ENCODE data around the gene SPSB1.

The SPSB1 gene

DNA sequence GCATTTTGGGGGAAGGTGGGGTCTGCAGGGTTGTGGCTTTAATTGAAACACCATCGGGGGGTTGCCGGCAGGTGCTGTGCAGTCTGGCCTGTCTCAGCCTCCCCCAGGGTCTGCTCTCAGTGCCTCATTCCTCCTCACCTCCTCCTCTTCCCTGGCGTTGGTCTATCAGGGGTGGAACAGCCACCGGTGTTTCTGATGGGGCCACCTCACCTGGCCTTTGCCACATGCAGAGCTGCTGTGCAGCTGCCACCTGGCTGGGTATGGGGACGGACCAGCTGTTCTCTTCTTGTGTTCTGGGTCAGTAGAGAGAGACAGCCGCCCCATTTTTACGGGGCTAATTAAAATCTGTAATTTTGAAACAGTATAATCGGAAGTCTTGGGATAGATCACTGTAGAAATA, 53.9 kb downstream of the SPSB1 start:
- no peak for TF ChIP-seq SIN3A (IDR thresholded peaks at IDR 0.05; ENCODE audit: borderline replicate concordance, insufficient read depth, low read length)
- TF ChIP-seq FOXP2 (optimal IDR thresholded peaks at IDR 0.05; ENCODE audit: borderline replicate concordance, extremely low read depth, extremely low read length, insufficient read depth), result no peak
- no peak for TF ChIP-seq TAF1 (IDR thresholded peaks at IDR 0.05; ENCODE audit: borderline replicate concordance, insufficient read depth, low read length)

DNA sequence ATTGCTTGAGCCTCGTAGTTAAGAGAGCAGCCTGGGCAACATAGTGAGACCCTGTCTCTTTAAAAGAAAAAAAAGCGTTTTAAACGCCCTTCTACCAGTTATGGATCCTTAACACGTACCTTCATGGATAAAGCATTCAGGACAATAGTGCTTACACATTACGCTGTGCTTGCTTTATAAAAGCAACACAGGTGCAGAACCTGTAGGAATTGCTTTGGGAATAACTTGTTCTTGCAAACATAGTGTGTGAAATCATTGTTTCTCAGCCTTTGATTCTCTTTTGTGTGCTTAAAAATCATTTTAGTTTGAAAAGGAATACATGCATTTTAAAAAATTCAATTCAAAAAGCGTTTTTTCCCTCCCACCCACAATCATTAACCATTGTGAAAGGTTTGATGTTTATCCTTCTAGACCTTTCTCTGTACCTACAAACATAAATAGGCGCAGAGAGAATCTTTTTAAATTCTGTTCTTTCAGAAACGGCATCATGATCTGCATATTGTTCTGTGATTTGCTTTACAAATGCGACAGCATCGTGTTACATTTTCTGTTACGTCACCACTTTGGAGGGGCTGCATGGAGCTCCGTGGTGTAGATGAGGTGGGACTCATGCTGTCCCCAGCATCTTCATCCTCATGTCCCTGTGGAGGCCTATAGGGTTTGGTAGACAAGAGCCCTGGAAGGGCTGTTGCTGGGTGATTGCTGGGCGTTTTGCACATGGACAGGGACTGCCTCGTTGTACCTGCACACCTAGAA, 54.6 kb downstream of the SPSB1 start:
- no peak for TF ChIP-seq TAF1 (IDR thresholded peaks at IDR 0.05; ENCODE audit: borderline replicate concordance, insufficient read depth, low read length)
- TF ChIP-seq POLR2AphosphoS5 (IDR thresholded peaks at IDR 0.05; ENCODE audit: low read depth, low read length), result no peak
- TF ChIP-seq, protein P1, sequence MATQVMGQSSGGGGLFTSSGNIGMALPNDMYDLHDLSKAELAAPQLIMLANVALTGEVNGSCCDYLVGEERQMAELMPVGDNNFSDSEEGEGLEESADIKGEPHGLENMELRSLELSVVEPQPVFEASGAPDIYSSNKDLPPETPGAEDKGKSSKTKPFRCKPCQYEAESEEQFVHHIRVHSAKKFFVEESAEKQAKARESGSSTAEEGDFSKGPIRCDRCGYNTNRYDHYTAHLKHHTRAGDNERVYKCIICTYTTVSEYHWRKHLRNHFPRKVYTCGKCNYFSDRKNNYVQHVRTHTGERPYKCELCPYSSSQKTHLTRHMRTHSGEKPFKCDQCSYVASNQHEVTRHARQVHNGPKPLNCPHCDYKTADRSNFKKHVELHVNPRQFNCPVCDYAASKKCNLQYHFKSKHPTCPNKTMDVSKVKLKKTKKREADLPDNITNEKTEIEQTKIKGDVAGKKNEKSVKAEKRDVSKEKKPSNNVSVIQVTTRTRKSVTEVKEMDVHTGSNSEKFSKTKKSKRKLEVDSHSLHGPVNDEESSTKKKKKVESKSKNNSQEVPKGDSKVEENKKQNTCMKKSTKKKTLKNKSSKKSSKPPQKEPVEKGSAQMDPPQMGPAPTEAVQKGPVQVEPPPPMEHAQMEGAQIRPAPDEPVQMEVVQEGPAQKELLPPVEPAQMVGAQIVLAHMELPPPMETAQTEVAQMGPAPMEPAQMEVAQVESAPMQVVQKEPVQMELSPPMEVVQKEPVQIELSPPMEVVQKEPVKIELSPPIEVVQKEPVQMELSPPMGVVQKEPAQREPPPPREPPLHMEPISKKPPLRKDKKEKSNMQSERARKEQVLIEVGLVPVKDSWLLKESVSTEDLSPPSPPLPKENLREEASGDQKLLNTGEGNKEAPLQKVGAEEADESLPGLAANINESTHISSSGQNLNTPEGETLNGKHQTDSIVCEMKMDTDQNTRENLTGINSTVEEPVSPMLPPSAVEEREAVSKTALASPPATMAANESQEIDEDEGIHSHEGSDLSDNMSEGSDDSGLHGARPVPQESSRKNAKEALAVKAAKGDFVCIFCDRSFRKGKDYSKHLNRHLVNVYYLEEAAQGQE (IDR thresholded peaks at IDR 0.05; ENCODE audit: insufficient read depth in 1 of 2, low read depth in 2 of 2, low read length in 2 of 2), result no peak
- no peak for TF ChIP-seq FOXP2 (optimal IDR thresholded peaks at IDR 0.05; ENCODE audit: borderline replicate concordance, extremely low read depth, extremely low read length, insufficient read depth)
- TF ChIP-seq SIN3A (IDR thresholded peaks at IDR 0.05; ENCODE audit: borderline replicate concordance, insufficient read depth, low read length), result no peak

DNA sequence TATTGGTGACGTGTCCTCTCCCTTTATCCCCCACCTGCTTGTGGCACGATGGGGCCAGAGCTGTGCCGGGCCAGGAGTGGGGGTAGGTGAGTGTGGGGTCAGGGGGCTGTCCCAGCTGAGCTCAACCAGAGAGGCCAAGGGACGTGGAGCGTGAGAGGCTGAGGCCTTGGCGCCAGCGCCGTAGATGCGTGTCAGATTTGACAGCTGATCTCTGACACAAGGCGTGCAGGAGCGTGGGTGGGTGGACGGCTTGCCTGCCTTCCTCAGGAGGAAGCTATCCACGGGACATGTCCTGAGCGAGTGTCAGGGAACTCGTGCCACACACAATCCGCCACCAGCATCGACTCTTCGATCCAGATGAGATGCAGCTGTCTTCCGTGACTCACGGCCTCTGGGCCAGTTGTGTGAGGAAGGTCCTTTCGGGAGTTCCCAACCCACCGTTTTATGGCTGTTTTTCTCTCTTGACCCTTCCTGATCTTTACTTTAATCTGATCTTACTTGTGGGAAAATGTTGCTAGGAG, 56.7 kb downstream of the SPSB1 start:
- TF ChIP-seq TAF1 (IDR thresholded peaks at IDR 0.05; ENCODE audit: borderline replicate concordance, insufficient read depth, low read length) (no peak), POLR2AphosphoS5 (IDR thresholded peaks at IDR 0.05; ENCODE audit: low read depth, low read length) (no peak), SIN3A (IDR thresholded peaks at IDR 0.05; ENCODE audit: borderline replicate concordance, insufficient read depth, low read length) (no peak)

DNA sequence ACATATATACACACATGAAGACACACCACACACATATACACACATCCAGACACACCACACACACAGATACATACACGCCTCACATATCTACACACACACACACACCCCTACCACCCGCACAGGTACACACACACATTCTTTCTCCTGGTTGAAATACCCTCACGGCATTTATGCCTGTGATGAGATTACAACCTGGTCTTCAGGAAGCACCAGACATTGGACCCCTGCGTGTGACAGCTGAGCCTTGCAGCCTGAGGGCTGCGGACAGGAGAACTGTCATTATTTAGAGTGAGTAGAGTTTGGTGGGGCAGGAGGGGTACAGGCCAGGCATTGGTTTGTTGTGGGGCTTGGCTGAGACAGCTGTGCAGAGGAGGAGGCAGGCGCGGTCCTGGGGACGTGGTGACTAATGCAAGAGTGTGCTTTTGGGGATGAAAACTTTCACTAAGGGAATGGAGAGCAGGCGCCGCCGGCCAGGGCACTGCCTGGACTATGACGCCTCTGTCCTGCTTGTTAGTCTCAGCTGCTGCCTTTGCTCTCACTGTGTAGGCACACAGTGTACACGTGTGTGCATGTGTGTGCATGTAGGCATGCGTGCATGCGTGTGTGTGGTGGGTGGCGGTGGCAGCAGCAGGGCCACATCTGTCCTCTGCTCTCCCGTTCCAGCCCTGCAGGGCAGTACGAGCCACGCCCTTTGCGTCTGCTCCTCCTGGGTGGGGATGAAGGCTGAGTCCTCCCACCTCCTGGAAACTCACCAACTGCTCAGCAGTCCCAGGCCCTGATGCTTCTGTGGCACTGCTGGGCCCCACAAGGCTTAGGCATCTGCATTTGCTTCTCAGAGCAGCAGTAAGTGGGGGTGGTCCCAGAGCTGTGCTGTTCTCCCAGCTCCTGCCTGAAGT, 57.6 kb downstream of the SPSB1 start:
- TF ChIP-seq TAF1 (IDR thresholded peaks at IDR 0.05; ENCODE audit: borderline replicate concordance, insufficient read depth, low read length) (no peak), SIN3A (IDR thresholded peaks at IDR 0.05; ENCODE audit: borderline replicate concordance, insufficient read depth, low read length) (no peak)

DNA sequence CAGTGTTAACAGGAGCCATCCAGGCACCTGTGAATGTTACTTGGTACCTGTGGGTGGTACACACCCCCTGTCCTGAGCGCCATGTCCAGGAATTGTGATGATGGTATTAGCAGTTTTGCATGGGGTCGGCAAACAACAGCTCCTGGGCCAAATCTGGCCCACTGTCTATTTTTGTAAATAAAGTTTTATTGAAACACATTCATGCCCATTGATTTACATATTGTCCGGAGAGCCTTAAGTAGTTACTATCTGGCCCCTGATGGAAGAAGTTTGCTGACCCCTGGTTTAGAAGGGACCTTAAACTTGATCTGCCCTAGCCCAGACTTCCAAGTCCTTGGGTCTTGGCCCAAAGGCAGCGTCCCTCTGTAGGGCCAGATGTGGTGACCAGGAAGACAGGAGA, 58.3 kb downstream of the SPSB1 start:
- TF ChIP-seq SIN3A (IDR thresholded peaks at IDR 0.05; ENCODE audit: borderline replicate concordance, insufficient read depth, low read length) (no peak), TAF1 (IDR thresholded peaks at IDR 0.05; ENCODE audit: borderline replicate concordance, insufficient read depth, low read length) (no peak), FOXP2 (optimal IDR thresholded peaks at IDR 0.05; ENCODE audit: borderline replicate concordance, extremely low read depth, extremely low read length, insufficient read depth) (no peak), POLR2AphosphoS5 (IDR thresholded peaks at IDR 0.05; ENCODE audit: low read depth, low read length) (no peak)
- TF ChIP-seq, protein P1 (IDR thresholded peaks at IDR 0.05; ENCODE audit: insufficient read depth in 1 of 2, low read depth in 2 of 2, low read length in 2 of 2), result no peak

DNA sequence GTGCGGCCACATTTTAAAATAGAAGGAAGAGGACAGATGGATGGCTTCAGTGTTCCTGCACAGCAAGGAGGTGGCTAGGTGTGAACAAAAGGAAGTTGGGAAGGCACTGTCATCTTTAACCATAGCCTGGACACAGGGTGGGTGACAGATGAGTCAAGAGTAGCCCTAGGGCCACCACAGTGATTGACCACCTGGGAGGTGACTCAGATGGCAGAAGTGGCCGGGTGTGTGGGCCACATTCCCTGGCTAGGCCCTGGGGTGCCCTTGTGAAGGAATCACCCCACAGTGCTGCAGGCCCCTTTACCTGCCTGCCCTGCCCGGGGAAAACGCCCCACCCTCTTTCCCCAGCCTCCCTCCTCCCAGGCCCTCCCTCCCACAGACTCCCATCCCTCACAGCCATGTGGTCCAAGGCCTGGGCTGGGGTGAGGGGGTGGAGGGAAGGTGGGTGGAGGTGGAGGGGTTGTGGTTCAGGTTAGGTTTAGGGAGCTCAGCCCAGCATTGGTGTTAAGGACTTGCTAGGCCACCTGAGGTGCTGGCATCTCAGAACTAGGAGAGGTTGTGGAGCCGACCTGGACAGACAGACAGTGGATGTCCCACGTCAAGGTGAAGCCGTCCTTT, 59.1 kb downstream of the SPSB1 start:
- TF ChIP-seq TAF1 (IDR thresholded peaks at IDR 0.05; ENCODE audit: borderline replicate concordance, insufficient read depth, low read length), result no peak
- no peak for TF ChIP-seq POLR2AphosphoS5 (IDR thresholded peaks at IDR 0.05; ENCODE audit: low read depth, low read length)
- no peak for TF ChIP-seq SIN3A (IDR thresholded peaks at IDR 0.05; ENCODE audit: borderline replicate concordance, insufficient read depth, low read length)
- no peak for TF ChIP-seq FOXP2 (optimal IDR thresholded peaks at IDR 0.05; ENCODE audit: borderline replicate concordance, extremely low read depth, extremely low read length, insufficient read depth)
- TF ChIP-seq, protein P1 (IDR thresholded peaks at IDR 0.05; ENCODE audit: insufficient read depth in 1 of 2, low read depth in 2 of 2, low read length in 2 of 2), result no peak
